Activated CD4-positive, alpha-beta T cell treated with anti-CD3 and anti-CD28 coated beads for 36 hours (primary cell): ENCODE results near the gene GRK1. TPM values are rescaled to one million over a fixed set of nuclear protein-coding genes. Genes with fewer than 3 reads are reported as not detected.

ENCODE experiments used
- ATAC-seq: fragments of 200-7000 bp; cut with Tn5 transposase; one replicate; pipeline ENCODE4 v1.10.0; 2021; ENCODE audit warnings: mild to moderate bottlenecking, moderate library complexity
- CTCF ChIA-PET: fragments of 350-600 bp; sonication (Branson Sonifier 250); formaldehyde crosslinking; loops from one replicate; lab custom pipeline; 2021; ENCODE audit warnings: antibody characterized with exemption; lab: Charles Lee
- POLR2A ChIA-PET: fragments of 350-600 bp; sonication (Branson Sonifier 250); formaldehyde crosslinking; loops from one replicate; lab custom pipeline; 2021; ENCODE audit warnings: antibody characterized with exemption, inconsistent platforms; lab: Charles Lee
- DNase-seq: peaks from one replicate; pipeline ENCODE4 v3.0.0-alpha.2; 2020
- H3K27ac Mint-ChIP-seq: one replicate; pipeline ENCODE4 v1.8.0; 2021; ENCODE audit warnings: mixed read lengths
- H3K27me3 Mint-ChIP-seq: one replicate; pipeline ENCODE4 v1.8.0; 2021; ENCODE audit warnings: mixed read lengths
- H3K36me3 Mint-ChIP-seq: one replicate; pipeline ENCODE4 v1.8.0; 2021; ENCODE audit warnings: low read depth, mixed read lengths
- H3K4me1 Mint-ChIP-seq: one replicate; pipeline ENCODE4 v1.8.0; 2021; ENCODE audit warnings: mixed read lengths
- H3K4me3 Mint-ChIP-seq: one replicate; pipeline ENCODE4 v1.8.0; 2021; ENCODE audit warnings: mild to moderate bottlenecking, moderate library complexity, mixed read lengths
- H3K9me3 Mint-ChIP-seq: one replicate; pipeline ENCODE4 v1.8.0; 2021; ENCODE audit warnings: low read depth, mixed read lengths
- intact Hi-C, 2 experiments: fragments of 100-400 bp; cut with DNase I in 1 of 2; cut with micrococcal nuclease in 1 of 2; formaldehyde crosslinking; loops; one replicate each; pipeline versions ENCODE4 v1.14.2 to v1.15.1; 2022 to 2024; cut with DNase I, micrococcal nuclease
- total RNA-seq, 2 experiments: library from RNA; stranded (reverse); gene quantifications; one replicate each; pipeline ENCODE4 v1.2.3, GENCODE V29; 2021

Gene GRK1
- total RNA-seq, 2 experiments from 2014 or later: 0.16 to 0.21 TPM

GRCh38 chr13:113643593-113643992 is 23.4 kb upstream of the GRK1 start:
- H3K4me1 Mint-ChIP-seq: peaks cover 20% of the 10 kb centered on the region
- ATAC-seq: no peak
- H3K36me3 Mint-ChIP-seq: peaks cover 35% of the 10 kb centered on the region
- intact Hi-C loops: no loop called here
- no peaks in the 10 kb centered on the region for H3K27me3 Mint-ChIP-seq
- DNase-seq: no peak
- ChIA-PET CTCF (no interaction called here), POLR2A (no interaction called here)
- H3K9me3 Mint-ChIP-seq: no peaks in the 10 kb centered on the region
- H3K27ac Mint-ChIP-seq: no peak overlapping the region
- no peak overlapping the region for H3K4me3 Mint-ChIP-seq

DNA sequence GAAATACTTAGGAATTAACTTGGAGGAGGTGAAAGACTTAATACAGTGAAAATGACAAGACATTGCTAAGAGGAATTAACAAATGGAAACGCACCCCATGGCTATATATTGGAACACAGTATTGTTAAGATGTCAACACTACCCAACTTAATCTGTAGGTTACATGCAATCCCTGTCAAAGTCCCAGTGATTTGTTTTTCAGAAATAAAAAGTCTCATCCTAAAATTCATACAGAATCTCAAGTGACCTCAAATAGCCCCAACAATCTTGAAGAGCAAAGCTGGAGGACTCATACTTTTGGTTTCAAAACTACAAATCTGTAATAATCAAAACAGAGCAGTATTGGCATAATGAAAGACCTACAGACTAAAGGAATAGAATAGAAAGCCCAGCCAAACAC is 22.2 kb upstream of the GRK1 start:
- ATAC-seq: no peak
- H3K4me1 Mint-ChIP-seq: peaks cover 20% of the 10 kb centered on the region
- H3K27ac Mint-ChIP-seq: no peak overlapping the region
- DNase-seq: no peak
- H3K27me3 Mint-ChIP-seq: no peaks in the 10 kb centered on the region
- ChIA-PET CTCF (no interaction called here), POLR2A (no interaction called here)
- no peak overlapping the region for H3K4me3 Mint-ChIP-seq
- peaks cover 27% of the 10 kb centered on the region for H3K36me3 Mint-ChIP-seq
- intact Hi-C loops: no loop called here
- H3K9me3 Mint-ChIP-seq: no peaks in the 10 kb centered on the region

DNA sequence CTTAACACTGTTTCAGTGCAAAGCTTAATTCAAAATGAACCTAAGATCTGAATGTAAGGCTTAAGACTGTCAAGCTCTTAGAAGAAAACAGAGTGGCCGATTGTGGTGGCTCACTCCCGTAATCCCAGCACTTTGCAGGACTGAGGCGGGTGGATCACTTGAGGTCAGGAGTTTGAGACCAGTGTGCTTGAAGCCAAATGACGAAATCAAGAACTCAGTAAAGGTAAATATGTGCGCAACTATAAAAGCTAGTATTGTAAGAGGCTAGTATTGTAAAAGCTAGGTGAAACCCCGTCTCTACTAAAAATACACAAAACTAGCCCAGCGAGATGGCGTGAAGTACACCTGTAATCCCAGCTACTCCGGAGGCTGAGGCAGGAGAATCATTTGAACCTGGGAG is 21.7 kb upstream of the GRK1 start:
- no peak overlapping the region for H3K27ac Mint-ChIP-seq
- POLR2A ChIA-PET: no interaction called here

GRCh38 chr13:113646376-113646775 is 20.6 kb upstream of the GRK1 start:
- peak; percentile 6 for DNase-seq
- CTCF ChIA-PET: interaction anchor here (0.6 to 1.4 kb wide), 5 partner anchors 58 to 676 kb away, joined by 3 to 5 read pairs (median 4); no protein-coding TSS in a partner anchor

More for the DNA sequence above, 21.7 kb upstream of the GRK1 start:
- H3K4me3 Mint-ChIP-seq: no peak overlapping the region
- ATAC-seq (no peak), DNase-seq (peak; percentile 0)
- H3K4me1 Mint-ChIP-seq: peaks cover 20% of the 10 kb centered on the region
- CTCF ChIA-PET: no interaction called here
- no peaks in the 10 kb centered on the region for H3K9me3 Mint-ChIP-seq
- no peaks in the 10 kb centered on the region for H3K27me3 Mint-ChIP-seq
- intact Hi-C loops: no loop called here
- peaks cover 21% of the 10 kb centered on the region for H3K36me3 Mint-ChIP-seq

DNA sequence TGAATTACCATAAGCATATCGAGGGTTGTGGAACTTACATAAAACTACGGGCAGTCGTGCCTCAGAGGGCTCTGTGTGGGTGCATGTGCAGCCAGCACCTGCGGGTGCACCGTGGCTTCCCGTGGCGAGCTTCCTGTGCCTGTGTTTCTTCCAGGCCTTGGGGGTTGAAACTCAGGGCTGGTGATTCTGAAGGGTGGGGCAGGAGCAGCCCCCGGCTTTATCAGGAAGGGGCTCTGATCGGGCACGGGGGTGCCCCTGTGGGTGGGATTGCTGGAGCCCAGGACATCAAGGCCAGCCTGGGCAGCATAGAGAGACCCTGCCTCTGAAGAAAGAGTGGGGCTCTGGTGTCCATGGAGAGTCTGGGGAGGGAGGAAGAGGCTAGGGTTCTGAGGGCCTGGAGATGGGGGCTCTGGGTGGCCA is 20.1 kb upstream of the GRK1 start:
- H3K9me3 Mint-ChIP-seq: no peaks in the 10 kb centered on the region
- DNase-seq (peak; percentile 30), ATAC-seq (peak; percentile 35)
- intact Hi-C loops: no loop called here
- no peak overlapping the region for H3K27ac Mint-ChIP-seq
- no peak overlapping the region for H3K4me3 Mint-ChIP-seq
- ChIA-PET CTCF (interaction anchor here (0.6 to 1.4 kb wide), 5 partner anchors 59 to 676 kb away, joined by 3 to 4 read pairs (median 3); no protein-coding TSS in a partner anchor), POLR2A (no interaction called here)
- H3K27me3 Mint-ChIP-seq: no peaks in the 10 kb centered on the region
- H3K36me3 Mint-ChIP-seq: peaks cover 11% of the 10 kb centered on the region
- H3K4me1 Mint-ChIP-seq: peaks cover 20% of the 10 kb centered on the region

More at GRCh38 chr13:113646376-113646775, 20.6 kb upstream of the GRK1 start:
- Mint-ChIP-seq H3K4me1 (peaks cover 20% of the 10 kb centered on the region), H3K9me3 (no peaks in the 10 kb centered on the region), H3K4me3 (no peak overlapping the region), H3K27me3 (no peaks in the 10 kb centered on the region), H3K36me3 (peaks cover 15% of the 10 kb centered on the region), H3K27ac (no peak overlapping the region)
- ATAC-seq: peak; percentile 30
- POLR2A ChIA-PET: no interaction called here
- intact Hi-C loops: no loop called here

DNA sequence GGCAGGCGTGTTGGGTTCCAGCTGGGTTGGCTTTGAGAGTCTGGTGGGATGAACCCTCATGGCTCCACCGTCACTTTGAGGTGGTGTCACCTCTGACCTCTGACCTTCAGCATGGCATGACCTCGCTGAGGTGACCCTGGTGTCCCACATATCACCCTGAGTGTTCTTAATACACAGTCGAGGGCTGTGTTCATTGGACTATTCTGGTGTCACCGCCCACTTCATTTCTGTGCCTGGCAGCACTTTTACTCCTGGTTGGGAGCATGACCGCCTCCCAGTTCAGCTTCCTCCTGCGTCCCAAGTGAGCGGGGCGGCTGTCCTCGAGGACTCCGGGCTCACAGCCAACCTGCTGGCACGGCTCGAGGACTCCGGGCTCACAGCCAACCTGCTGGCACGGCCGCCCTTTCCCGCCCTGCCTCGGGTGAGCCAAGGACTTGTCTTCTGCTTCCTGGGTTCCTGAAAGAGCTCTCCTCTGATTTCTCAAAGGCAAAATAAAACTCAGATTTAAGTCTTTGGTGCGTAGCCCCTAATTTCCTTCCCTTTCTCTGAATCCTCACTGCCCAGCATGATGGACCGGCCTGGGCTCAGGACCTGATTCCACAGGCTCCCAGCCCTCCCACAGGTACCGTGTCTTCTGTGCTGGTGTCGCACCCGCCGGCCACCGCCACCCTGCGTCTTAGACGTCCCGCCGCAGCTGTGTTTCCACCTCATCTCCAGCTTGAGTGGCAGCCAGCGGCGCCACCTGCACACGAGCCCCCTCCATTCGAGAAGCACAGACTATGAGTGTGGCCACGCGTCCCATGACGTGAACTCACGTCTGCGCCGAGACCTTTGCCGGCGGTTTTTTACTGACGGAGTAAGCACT is 19.4 kb upstream of the GRK1 start:
- DNase-seq (peak; percentile 12), ATAC-seq (peak; percentile 14)
- H3K4me1 Mint-ChIP-seq: peaks cover 20% of the 10 kb centered on the region
- H3K36me3 Mint-ChIP-seq: peaks cover 5% of the 10 kb centered on the region
- ChIA-PET POLR2A (no interaction called here), CTCF (interaction anchor here (0.6 to 1.4 kb wide), 3 partner anchors 60 to 194 kb away, joined by 3 to 4 read pairs (median 3); no protein-coding TSS in a partner anchor)
- no peak overlapping the region for H3K4me3 Mint-ChIP-seq
- no peak overlapping the region for H3K27ac Mint-ChIP-seq
- no peaks in the 10 kb centered on the region for H3K9me3 Mint-ChIP-seq
- intact Hi-C loops: no loop called here
- H3K27me3 Mint-ChIP-seq: no peaks in the 10 kb centered on the region

DNA sequence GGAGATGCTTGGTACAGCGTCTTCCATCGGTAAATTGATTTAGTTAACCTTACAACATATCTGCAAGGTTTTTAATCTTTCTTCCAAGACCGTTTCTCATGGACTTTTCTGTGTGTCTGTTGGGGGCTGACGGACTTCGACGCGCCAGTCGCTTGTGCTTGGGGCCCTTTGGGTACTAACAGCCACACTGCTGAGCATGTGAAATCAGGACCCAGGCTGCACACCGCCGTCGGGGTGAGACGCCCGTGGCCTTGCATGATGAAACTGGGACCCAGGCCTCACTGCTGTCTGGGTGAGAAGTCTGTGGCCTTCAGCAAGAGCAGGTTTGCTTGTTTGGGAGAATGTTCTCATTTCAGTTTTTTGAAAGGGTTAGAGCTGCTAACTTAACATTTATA is 18.8 kb upstream of the GRK1 start:
- POLR2A ChIA-PET: no interaction called here
- DNase-seq (peak; percentile 2), ATAC-seq (no peak)
- H3K4me1 Mint-ChIP-seq: peaks cover 21% of the 10 kb centered on the region
- no peak overlapping the region for H3K4me3 Mint-ChIP-seq
- no peaks in the 10 kb centered on the region for H3K9me3 Mint-ChIP-seq
- intact Hi-C loops: no loop called here
- no peak overlapping the region for H3K27ac Mint-ChIP-seq
- peaks cover 4% of the 10 kb centered on the region for H3K36me3 Mint-ChIP-seq
- CTCF ChIA-PET: interaction anchor here (0.6 kb wide), 1 partner anchor 105 kb away, joined by 3 read pairs; no protein-coding TSS in a partner anchor
- no peaks in the 10 kb centered on the region for H3K27me3 Mint-ChIP-seq

GRCh38 chr13:113649212-113649611 is 17.8 kb upstream of the GRK1 start:
- Mint-ChIP-seq H3K36me3 (peaks cover 4% of the 10 kb centered on the region), H3K9me3 (no peaks in the 10 kb centered on the region), H3K27ac (no peak overlapping the region), H3K4me3 (no peak overlapping the region), H3K27me3 (no peaks in the 10 kb centered on the region), H3K4me1 (peaks cover 27% of the 10 kb centered on the region)
- ChIA-PET CTCF (no interaction called here), POLR2A (no interaction called here)
- ATAC-seq (no peak), DNase-seq (peak; percentile 1)
- intact Hi-C loops: no loop called here

- DNase-seq: peak; percentile 2
- intact Hi-C loops: no loop called here
- H3K4me3 Mint-ChIP-seq: no peak overlapping the region
- ATAC-seq: no peak
- ChIA-PET CTCF (interaction anchor here (0.6 kb wide), 1 partner anchor 116 kb away, joined by 3 read pairs; no protein-coding TSS in a partner anchor), POLR2A (interaction anchor here (0.7 kb wide), 1 partner anchor 706 kb away, joined by 8 read pairs; no protein-coding TSS in a partner anchor)
- H3K27me3 Mint-ChIP-seq: no peaks in the 10 kb centered on the region
- no peak overlapping the region for H3K27ac Mint-ChIP-seq
- H3K36me3 Mint-ChIP-seq: peaks cover 4% of the 10 kb centered on the region
- H3K9me3 Mint-ChIP-seq: no peaks in the 10 kb centered on the region
- peaks cover 25% of the 10 kb centered on the region for H3K4me1 Mint-ChIP-seq
These were observed 16.7 kb upstream of the GRK1 start for GRCh38 chr13:113650275-113650674.

DNA sequence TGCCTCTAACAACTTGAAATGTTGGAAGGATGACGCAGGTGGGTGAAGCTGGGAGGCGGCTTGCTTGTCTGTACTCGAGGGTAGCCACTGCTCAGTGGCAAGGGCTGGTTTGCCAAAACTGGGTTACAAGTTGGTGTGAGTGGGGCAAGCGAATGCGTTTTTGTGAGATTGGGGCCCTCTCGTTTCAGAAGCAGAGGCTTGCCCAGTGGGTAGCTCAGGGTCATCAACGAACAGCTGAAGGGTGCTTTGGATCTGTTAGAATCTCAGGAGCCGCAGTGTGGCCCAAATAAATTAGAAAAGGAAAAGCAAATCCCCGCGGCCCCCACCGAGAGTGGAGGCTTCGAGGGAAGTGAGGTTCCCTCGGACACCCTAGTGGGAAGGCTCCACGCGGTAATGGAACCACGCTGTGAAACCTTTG is 16.3 kb upstream of the GRK1 start:
- DNase-seq: no peak
- no peak overlapping the region for H3K27ac Mint-ChIP-seq
- ChIA-PET CTCF (interaction anchor here (0.5 kb wide), 1 partner anchor 1457 kb away, joined by 3 read pairs; no protein-coding TSS in a partner anchor), POLR2A (no interaction called here)
- no peaks in the 10 kb centered on the region for H3K27me3 Mint-ChIP-seq
- intact Hi-C loops: no loop called here
- peaks cover 4% of the 10 kb centered on the region for H3K36me3 Mint-ChIP-seq
- no peak overlapping the region for H3K4me3 Mint-ChIP-seq
- ATAC-seq: no peak
- peaks cover 23% of the 10 kb centered on the region for H3K4me1 Mint-ChIP-seq
- H3K9me3 Mint-ChIP-seq: no peaks in the 10 kb centered on the region

GRCh38 chr13:113651511-113652403 is 15.3 kb upstream of the GRK1 start:
- H3K36me3 Mint-ChIP-seq: peaks cover 4% of the 10 kb centered on the region
- H3K4me1 Mint-ChIP-seq: peaks cover 13% of the 10 kb centered on the region
- POLR2A ChIA-PET: interaction anchor here (0.6 kb wide), 1 partner anchor 170 kb away, joined by 6 read pairs; no protein-coding TSS in a partner anchor
- intact Hi-C loops: no loop called here
- DNase-seq (peak; percentile 2), ATAC-seq (no peak)
- H3K27ac Mint-ChIP-seq: no peak overlapping the region
- CTCF ChIA-PET: interaction anchor here (0.5 kb wide), 1 partner anchor 1458 kb away, joined by 3 read pairs; no protein-coding TSS in a partner anchor
- no peak overlapping the region for H3K4me3 Mint-ChIP-seq
- no peaks in the 10 kb centered on the region for H3K9me3 Mint-ChIP-seq
- H3K27me3 Mint-ChIP-seq: no peaks in the 10 kb centered on the region
